HG03039 (cell line): Measurements from ENCODE around the gene PALLD.

Source experiments
- ATAC-seq: cut with Tn5 transposase; IDR thresholded peaks from one replicate; pipeline ENCODE4 v1.9.1; 2021; ENCODE audit warnings: mild to moderate bottlenecking, moderate library complexity; ENCODE audit not compliant: unreplicated experiment

Gene PALLD

GRCh38 chr4:168585168-168586091 is 88.6 kb downstream of the PALLD start:
- ATAC-seq: no peak

DNA sequence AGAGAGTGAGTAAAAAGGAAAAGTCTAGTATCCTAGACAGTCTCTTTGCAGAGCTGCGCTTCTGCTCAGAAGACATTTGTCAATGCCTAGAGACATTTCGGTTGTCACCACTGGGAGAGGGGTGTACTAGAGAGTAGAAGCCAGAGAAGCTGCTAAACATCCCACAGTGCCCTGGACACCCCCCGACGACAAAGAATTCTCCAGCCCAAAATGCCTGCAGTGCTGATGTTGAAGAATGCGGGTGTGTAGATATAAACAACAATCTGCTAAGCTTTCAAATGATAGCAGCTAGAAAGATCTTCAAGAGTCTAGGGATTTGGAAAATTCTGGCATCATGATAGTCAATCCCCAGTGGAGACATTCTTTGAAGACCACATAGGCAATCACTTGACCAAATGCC is 90.1 kb downstream of the PALLD start:
- ATAC-seq: no peak

- ATAC-seq: no peak
These were observed 90.7 kb downstream of the PALLD start for GRCh38 chr4:168587411-168588125.

GRCh38 chr4:168588916-168589531 is 92.2 kb downstream of the PALLD start:
- no peak for ATAC-seq

- ATAC-seq: no peak
These were observed 95.8 kb downstream of the PALLD start for GRCh38 chr4:168592676-168593075.

DNA sequence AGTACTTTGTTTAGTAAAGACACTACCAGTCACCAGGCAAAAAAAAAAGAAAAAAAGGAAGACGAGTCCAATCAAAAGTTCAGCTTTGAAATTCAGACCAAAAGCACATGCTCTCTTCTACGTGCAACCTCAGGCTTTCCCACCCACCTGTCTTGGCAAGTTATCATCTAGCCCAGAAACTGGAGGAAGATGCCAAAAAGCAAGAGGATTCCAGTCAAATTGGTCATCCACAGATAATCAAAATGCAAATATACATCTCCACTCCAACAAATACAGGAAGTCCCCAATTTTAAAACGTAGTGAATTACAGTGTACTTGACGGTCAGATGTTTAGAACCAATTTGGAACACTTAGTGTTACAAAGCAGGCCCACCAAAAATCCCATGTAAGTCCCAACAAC is 96.5 kb downstream of the PALLD start:
- no peak for ATAC-seq

DNA sequence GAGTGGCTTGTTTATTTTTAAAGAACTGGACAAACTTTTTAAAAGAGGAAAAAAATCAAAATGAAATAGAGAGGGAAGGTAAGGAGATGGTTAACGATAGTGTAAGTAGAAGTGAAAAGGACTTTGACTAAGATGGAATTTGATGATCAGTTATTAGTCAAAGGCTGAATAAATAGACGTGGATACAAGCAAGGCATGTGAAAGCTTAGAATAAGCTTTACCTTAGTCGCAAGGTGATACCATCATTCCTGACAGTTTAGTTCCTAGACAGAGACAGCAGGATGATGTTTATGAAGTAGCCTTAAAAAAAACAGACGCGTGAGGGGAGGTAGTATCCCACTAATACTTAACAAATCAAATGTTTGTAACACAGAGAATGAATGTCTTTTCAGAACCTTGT is 97.3 kb downstream of the PALLD start:
- no peak for ATAC-seq

DNA sequence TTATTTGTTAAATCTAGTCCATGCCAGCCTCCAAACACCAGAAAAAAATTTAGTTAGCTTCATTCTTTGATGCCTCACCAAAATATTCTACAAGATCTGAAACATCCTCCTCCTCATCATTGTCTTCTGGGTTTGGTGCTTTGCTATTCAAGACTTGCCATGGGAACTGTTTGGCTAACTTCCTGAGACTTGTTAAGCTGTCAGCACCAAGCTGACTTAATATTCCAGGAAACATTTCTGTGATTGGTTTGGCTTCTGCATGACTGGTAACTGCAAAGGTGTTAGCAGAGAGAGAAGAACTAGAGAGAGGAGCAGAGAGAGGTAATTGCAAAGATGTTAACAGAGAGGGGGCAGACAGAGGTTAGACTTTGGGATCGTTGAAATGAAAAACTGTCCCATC is 101.3 kb downstream of the PALLD start:
- no peak for ATAC-seq

- ATAC-seq: no peak
These were observed 104.1 kb downstream of the PALLD start for GRCh38 chr4:168600796-168601583.

DNA sequence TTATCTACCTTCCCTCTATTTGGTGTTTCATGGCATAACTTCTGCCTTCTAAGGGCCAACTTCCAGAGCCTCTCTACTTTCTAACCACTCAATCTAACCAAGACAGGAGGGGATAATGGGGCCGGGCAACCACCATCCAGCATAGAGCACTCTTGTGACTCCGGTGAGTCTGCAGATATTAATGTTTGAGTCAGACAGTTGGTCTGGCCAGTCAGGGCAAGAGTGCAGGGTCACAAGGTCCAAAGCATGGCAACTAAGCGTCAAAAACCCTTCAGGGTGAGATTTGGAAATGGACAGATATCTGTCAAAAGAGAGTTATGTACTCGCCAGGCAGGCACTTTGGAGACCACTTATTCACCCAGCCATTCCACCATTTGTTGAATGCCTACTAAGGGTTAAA is 105.0 kb downstream of the PALLD start:
- ATAC-seq: no peak

- no peak for ATAC-seq
These were observed 107.9 kb downstream of the PALLD start for GRCh38 chr4:168604496-168605373.

- ATAC-seq: no peak
These were observed 108.6 kb downstream of the PALLD start for GRCh38 chr4:168605411-168605810.

DNA sequence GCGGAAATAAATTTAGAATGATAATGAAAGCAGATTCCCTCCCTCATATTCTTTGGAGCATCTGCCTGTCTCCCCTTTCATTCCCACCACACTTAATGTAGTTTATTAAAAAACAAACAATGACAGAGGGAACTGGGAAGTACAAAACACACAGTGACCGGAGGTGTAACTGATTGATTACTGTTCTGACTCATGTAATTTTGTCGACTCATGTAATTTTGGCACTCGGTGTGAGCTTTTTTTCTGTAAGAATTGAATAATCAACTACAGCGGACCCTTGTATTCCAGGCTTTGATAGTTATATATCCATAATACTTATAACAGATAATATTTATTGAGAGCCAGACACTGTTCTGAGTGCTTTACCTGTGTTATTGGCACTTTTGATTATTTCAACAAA is 110.4 kb downstream of the PALLD start:
- no peak for ATAC-seq

GRCh38 chr4:168608771-168609170 is 111.9 kb downstream of the PALLD start:
- ATAC-seq: no peak

DNA sequence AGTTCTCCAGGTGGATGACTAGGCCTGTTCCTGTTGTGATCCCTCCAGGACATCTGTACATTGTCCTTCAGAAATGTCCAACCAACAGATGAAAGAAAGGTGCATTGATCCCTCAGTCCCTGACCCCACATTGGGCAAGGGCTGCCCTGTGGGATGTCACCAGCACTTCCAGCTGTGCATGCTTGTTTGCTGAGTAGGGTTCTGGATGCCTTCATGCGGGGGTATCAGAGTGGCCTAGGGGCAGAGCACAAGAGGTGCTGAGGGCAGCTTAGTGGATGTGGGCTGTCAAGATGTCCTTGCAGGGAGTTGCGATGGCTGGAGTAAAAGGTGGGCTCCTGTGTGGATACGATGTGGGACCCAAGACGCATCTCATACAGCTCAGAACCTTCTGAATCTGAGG is 112.5 kb downstream of the PALLD start:
- no peak for ATAC-seq

DNA sequence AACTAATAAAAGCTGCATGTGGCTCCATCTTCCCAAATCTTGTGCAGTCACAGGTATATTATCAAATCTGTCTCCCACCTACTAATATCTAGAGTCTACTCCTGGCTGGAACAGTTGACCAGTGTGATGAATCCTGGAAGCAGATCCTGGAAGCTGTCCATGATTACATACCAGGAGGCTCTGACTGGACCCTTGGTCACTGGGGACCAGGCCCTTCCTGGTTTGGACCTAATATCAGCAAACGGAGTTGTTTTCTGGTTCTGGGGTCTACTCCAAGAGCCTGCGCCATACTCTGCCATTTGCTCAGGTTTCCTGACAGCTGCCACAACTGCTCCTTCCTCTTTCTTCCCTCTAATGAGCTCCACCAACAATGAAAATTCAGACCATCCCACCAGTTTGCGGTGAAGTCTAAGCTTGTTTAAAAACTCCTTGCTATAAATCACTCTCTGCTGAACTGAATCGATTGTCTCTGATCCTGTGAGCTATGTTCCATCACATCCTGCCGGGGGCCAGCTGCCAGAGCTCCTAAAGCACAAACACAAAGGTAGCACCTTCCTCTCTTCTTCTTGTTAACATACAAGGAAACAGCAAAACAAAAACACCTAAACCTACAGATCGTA is 114.2 kb downstream of the PALLD start:
- ATAC-seq: no peak

- no peak for ATAC-seq
These were observed 115.7 kb downstream of the PALLD start for GRCh38 chr4:168612450-168613135.

- no peak for ATAC-seq
These were observed 117.0 kb downstream of the PALLD start for GRCh38 chr4:168613869-168614268.
